ENCODE data around the gene H2AZ2.
A peak's percentile ranks its signal among the peaks of the same experiment; 100 is the strongest.
"Not testable (repeated sequence)": the region's sequence is repeated elsewhere in the genome, so short reads cannot be mapped to it uniquely, and the experiment has no call there.

Gene H2AZ2

GRCh38 chr7:44846816-44847508, 925 bp downstream of the H2AZ2 start:
- H3K4me1 ChIP-seq (ENCODE audit: control extremely low read depth in 1 of 4, control insufficient read depth in 4 of 4, insufficient read depth in 4 of 4, low read length in 3 of 4), result peaks cover 7 to 40% (median 25%) of the 10 kb centered on the region in 4 experiments
- peaks cover 3 to 8% (median 4%) of the 10 kb centered on the region in 4 experiments for H3K36me3 ChIP-seq (ENCODE audit: control insufficient read depth in 4 of 4, insufficient read depth in 4 of 4, low read length in 3 of 4)
- no peak for DNase-seq
- H3K27ac ChIP-seq (ENCODE audit: insufficient read depth in 1 of 2, low read depth in 1 of 2, low read length in 2 of 2, poor library complexity in 1 of 2, severe bottlenecking in 2 of 2), result peak overlapping the region; percentile 93 to 97
- ChIA-PET POLR2A (interaction anchor here (0.8 to 4.3 kb wide), 6 partner anchors 14 to 265 kb away, joined by 3 to 22 read pairs (median 4); partner anchors contain the start of genes OGDH, PPIA, PURB and TMED4), CTCF (interaction anchor here (1.0 to 1.8 kb wide), 8 partner anchors 8 to 54 kb away, joined by 3 to 6 read pairs (median 4); no protein-coding TSS in a partner anchor)
- peak overlapping the region; percentile 72 to 98 (median 87) for H3K4me3 ChIP-seq (ENCODE audit: control insufficient read depth in 1 of 7, extremely low read depth in 1 of 7, insufficient read depth in 4 of 7, low read depth in 2 of 7, low read length in 6 of 7)
- 0% methylated on average over 7 of the region's 12 CpGs for WGBS (ENCODE audit: insufficient coverage)
- H3K9me3 ChIP-seq (ENCODE audit: control extremely low read depth in 1 of 5, control insufficient read depth in 4 of 5, insufficient read depth in 2 of 5, low read depth in 1 of 5, low read length in 4 of 5), result no peaks in the 10 kb centered on the region
- no peaks in the 10 kb centered on the region for H3K27me3 ChIP-seq (replicated peaks in 2 of 5; ENCODE audit: control insufficient read depth in 4 of 5, insufficient read depth in 5 of 5, low read length in 4 of 5)

GRCh38 chr7:44846390-44846789, 1.5 kb downstream of the H2AZ2 start:
- Histone ChIP-seq H3K27ac (ENCODE audit: insufficient read depth in 1 of 2, low read depth in 1 of 2, low read length in 2 of 2, poor library complexity in 1 of 2, severe bottlenecking in 2 of 2) (peak overlapping the region; percentile 93 to 97), H3K36me3 (ENCODE audit: control insufficient read depth in 4 of 4, insufficient read depth in 4 of 4, low read length in 3 of 4) (peaks cover 3 to 13% (median 5%) of the 10 kb centered on the region in 4 experiments), H3K4me3 (ENCODE audit: control insufficient read depth in 1 of 7, extremely low read depth in 1 of 7, insufficient read depth in 4 of 7, low read depth in 2 of 7, low read length in 6 of 7) (peak overlapping the region in 6 of 7 experiments; percentile 80 to 98 (median 87)), H3K4me1 (ENCODE audit: control extremely low read depth in 1 of 4, control insufficient read depth in 4 of 4, insufficient read depth in 4 of 4, low read length in 3 of 4) (peaks cover 7 to 40% (median 25%) of the 10 kb centered on the region in 4 experiments)
- CTCF ChIA-PET, result interaction anchor here (1.0 to 1.8 kb wide), 7 partner anchors 8 to 53 kb away, joined by 3 to 6 read pairs (median 3); no protein-coding TSS in a partner anchor
- peak in 1 of 3 donors; percentile 36 for DNase-seq
- H3K9me3 ChIP-seq (ENCODE audit: control extremely low read depth in 1 of 5, control insufficient read depth in 4 of 5, insufficient read depth in 2 of 5, low read depth in 1 of 5, low read length in 4 of 5); H3K27me3 ChIP-seq (replicated peaks in 2 of 5; ENCODE audit: control insufficient read depth in 4 of 5, insufficient read depth in 5 of 5, low read length in 4 of 5): not testable (repeated sequence)
- POLR2A ChIA-PET, result interaction anchor here (0.8 to 4.3 kb wide), 5 partner anchors 14 to 264 kb away, joined by 3 to 22 read pairs (median 4); partner anchors contain the start of genes PPIA, PURB and TMED4
- 60% methylated on average over 1 of the region's 11 CpGs for WGBS (ENCODE audit: insufficient coverage)

GRCh38 chr7:44845451-44845850, 2.4 kb downstream of the H2AZ2 start:
- H3K27me3 ChIP-seq (replicated peaks in 2 of 5; ENCODE audit: control insufficient read depth in 4 of 5, insufficient read depth in 5 of 5, low read length in 4 of 5), result no peaks in the 10 kb centered on the region
- no peaks in the 10 kb centered on the region for H3K9me3 ChIP-seq (ENCODE audit: control extremely low read depth in 1 of 5, control insufficient read depth in 4 of 5, insufficient read depth in 2 of 5, low read depth in 1 of 5, low read length in 4 of 5)
- CTCF ChIA-PET, result interaction anchor here (0.6 to 1.8 kb wide), 5 partner anchors 10 to 257 kb away, joined by 3 to 7 read pairs (median 4); no protein-coding TSS in a partner anchor
- POLR2A ChIA-PET, result no interaction called here
- DNase-seq, result peak in 2 of 3 donors; percentile 48 to 55
- peaks cover 11 to 22% (median 13%) of the 10 kb centered on the region in 4 experiments for H3K36me3 ChIP-seq (ENCODE audit: control insufficient read depth in 4 of 4, insufficient read depth in 4 of 4, low read length in 3 of 4)
- H3K27ac ChIP-seq (ENCODE audit: insufficient read depth in 1 of 2, low read depth in 1 of 2, low read length in 2 of 2, poor library complexity in 1 of 2, severe bottlenecking in 2 of 2), result peak overlapping the region; percentile 6 to 97
- peaks cover 7 to 40% (median 24%) of the 10 kb centered on the region in 4 experiments for H3K4me1 ChIP-seq (ENCODE audit: control extremely low read depth in 1 of 4, control insufficient read depth in 4 of 4, insufficient read depth in 4 of 4, low read length in 3 of 4)
- H3K4me3 ChIP-seq (ENCODE audit: control insufficient read depth in 1 of 7, extremely low read depth in 1 of 7, insufficient read depth in 4 of 7, low read depth in 2 of 7, low read length in 6 of 7), result peak overlapping the region in 6 of 7 experiments; percentile 16 to 98 (median 84)

GRCh38 chr7:44843440-44843839, 4.4 kb downstream of the H2AZ2 start:
- H3K27me3 ChIP-seq (replicated peaks in 2 of 5; ENCODE audit: control insufficient read depth in 4 of 5, insufficient read depth in 5 of 5, low read length in 4 of 5); POLR2A ChIA-PET; H3K4me3 ChIP-seq (ENCODE audit: control insufficient read depth in 1 of 7, extremely low read depth in 1 of 7, insufficient read depth in 4 of 7, low read depth in 2 of 7, low read length in 6 of 7); DNase-seq; H3K27ac ChIP-seq (ENCODE audit: insufficient read depth in 1 of 2, low read depth in 1 of 2, low read length in 2 of 2, poor library complexity in 1 of 2, severe bottlenecking in 2 of 2); H3K9me3 ChIP-seq (ENCODE audit: control extremely low read depth in 1 of 5, control insufficient read depth in 4 of 5, insufficient read depth in 2 of 5, low read depth in 1 of 5, low read length in 4 of 5): not testable (repeated sequence)
- CTCF ChIA-PET, result interaction anchor here (0.8 to 1.7 kb wide), 6 partner anchors 12 to 255 kb away, joined by 3 to 7 read pairs (median 4); no protein-coding TSS in a partner anchor
- WGBS (ENCODE audit: insufficient coverage), result no CpG with 5 or more reads among the region's 5 CpGs
- H3K4me1 ChIP-seq (ENCODE audit: control extremely low read depth in 1 of 4, control insufficient read depth in 4 of 4, insufficient read depth in 4 of 4, low read length in 3 of 4), result peaks cover 0 to 26% (median 18%) of the 10 kb centered on the region in 4 experiments
- peaks cover 20 to 35% (median 24%) of the 10 kb centered on the region in 4 experiments for H3K36me3 ChIP-seq (ENCODE audit: control insufficient read depth in 4 of 4, insufficient read depth in 4 of 4, low read length in 3 of 4)

GRCh38 chr7:44842675-44843074, 5.2 kb downstream of the H2AZ2 start:
- H3K27me3 ChIP-seq (replicated peaks in 2 of 5; ENCODE audit: control insufficient read depth in 4 of 5, insufficient read depth in 5 of 5, low read length in 4 of 5); H3K9me3 ChIP-seq (ENCODE audit: control extremely low read depth in 1 of 5, control insufficient read depth in 4 of 5, insufficient read depth in 2 of 5, low read depth in 1 of 5, low read length in 4 of 5); DNase-seq; H3K27ac ChIP-seq (ENCODE audit: insufficient read depth in 1 of 2, low read depth in 1 of 2, low read length in 2 of 2, poor library complexity in 1 of 2, severe bottlenecking in 2 of 2); POLR2A ChIA-PET; H3K4me3 ChIP-seq (ENCODE audit: control insufficient read depth in 1 of 7, extremely low read depth in 1 of 7, insufficient read depth in 4 of 7, low read depth in 2 of 7, low read length in 6 of 7): not testable (repeated sequence)
- CTCF ChIA-PET, result interaction anchor here (1.2 kb wide), 1 partner anchor 80 kb away, joined by 3 read pairs; no protein-coding TSS in a partner anchor
- WGBS (ENCODE audit: insufficient coverage), result 100% methylated on average over 4 of the region's 8 CpGs
- H3K36me3 ChIP-seq (ENCODE audit: control insufficient read depth in 4 of 4, insufficient read depth in 4 of 4, low read length in 3 of 4), result peaks cover 23 to 37% (median 25%) of the 10 kb centered on the region in 4 experiments
- H3K4me1 ChIP-seq (ENCODE audit: control extremely low read depth in 1 of 4, control insufficient read depth in 4 of 4, insufficient read depth in 4 of 4, low read length in 3 of 4), result peaks cover 0 to 26% (median 18%) of the 10 kb centered on the region in 4 experiments

GRCh38 chr7:44838751-44839150, 9.1 kb downstream of the H2AZ2 start:
- Histone ChIP-seq H3K9me3 (ENCODE audit: control extremely low read depth in 1 of 5, control insufficient read depth in 4 of 5, insufficient read depth in 2 of 5, low read depth in 1 of 5, low read length in 4 of 5) (no peaks in the 10 kb centered on the region), H3K4me3 (ENCODE audit: control insufficient read depth in 1 of 7, extremely low read depth in 1 of 7, insufficient read depth in 4 of 7, low read depth in 2 of 7, low read length in 6 of 7) (no peak overlapping the region), H3K4me1 (ENCODE audit: control extremely low read depth in 1 of 4, control insufficient read depth in 4 of 4, insufficient read depth in 4 of 4, low read length in 3 of 4) (peaks cover 0 to 3% (median under 1%) of the 10 kb centered on the region in 4 experiments), H3K27ac (ENCODE audit: insufficient read depth in 1 of 2, low read depth in 1 of 2, low read length in 2 of 2, poor library complexity in 1 of 2, severe bottlenecking in 2 of 2) (no peak overlapping the region), H3K27me3 (replicated peaks in 2 of 5; ENCODE audit: control insufficient read depth in 4 of 5, insufficient read depth in 5 of 5, low read length in 4 of 5) (no peaks in the 10 kb centered on the region), H3K36me3 (ENCODE audit: control insufficient read depth in 4 of 4, insufficient read depth in 4 of 4, low read length in 3 of 4) (peaks cover 27 to 62% (median 46%) of the 10 kb centered on the region in 4 experiments)
- ChIA-PET CTCF (interaction anchor here (0.8 to 1.0 kb wide), 2 partner anchors 8 to 15 kb away, joined by 3 to 4 read pairs; no protein-coding TSS in a partner anchor), POLR2A (no interaction called here)
- DNase-seq, result no peak
- no CpG with 5 or more reads among the region's 2 CpGs for WGBS (ENCODE audit: insufficient coverage)

All from common myeloid progenitor, CD34-positive (primary cell).